Suppressor macrophage treated with lipopolysaccharide for 1 hour (primary cell): Measurements from ENCODE around the gene RNF114.
"Not testable (repeated sequence)": the region's sequence is repeated elsewhere in the genome, so short reads cannot be mapped to it uniquely, and the experiment has no call there.

Experiments
- DNase-seq, 3 donors: peaks; one replicate each; pipeline ENCODE4 v3.0.0-alpha.2; 2020 to 2022

Gene RNF114, protein sequence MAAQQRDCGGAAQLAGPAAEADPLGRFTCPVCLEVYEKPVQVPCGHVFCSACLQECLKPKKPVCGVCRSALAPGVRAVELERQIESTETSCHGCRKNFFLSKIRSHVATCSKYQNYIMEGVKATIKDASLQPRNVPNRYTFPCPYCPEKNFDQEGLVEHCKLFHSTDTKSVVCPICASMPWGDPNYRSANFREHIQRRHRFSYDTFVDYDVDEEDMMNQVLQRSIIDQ

DNA sequence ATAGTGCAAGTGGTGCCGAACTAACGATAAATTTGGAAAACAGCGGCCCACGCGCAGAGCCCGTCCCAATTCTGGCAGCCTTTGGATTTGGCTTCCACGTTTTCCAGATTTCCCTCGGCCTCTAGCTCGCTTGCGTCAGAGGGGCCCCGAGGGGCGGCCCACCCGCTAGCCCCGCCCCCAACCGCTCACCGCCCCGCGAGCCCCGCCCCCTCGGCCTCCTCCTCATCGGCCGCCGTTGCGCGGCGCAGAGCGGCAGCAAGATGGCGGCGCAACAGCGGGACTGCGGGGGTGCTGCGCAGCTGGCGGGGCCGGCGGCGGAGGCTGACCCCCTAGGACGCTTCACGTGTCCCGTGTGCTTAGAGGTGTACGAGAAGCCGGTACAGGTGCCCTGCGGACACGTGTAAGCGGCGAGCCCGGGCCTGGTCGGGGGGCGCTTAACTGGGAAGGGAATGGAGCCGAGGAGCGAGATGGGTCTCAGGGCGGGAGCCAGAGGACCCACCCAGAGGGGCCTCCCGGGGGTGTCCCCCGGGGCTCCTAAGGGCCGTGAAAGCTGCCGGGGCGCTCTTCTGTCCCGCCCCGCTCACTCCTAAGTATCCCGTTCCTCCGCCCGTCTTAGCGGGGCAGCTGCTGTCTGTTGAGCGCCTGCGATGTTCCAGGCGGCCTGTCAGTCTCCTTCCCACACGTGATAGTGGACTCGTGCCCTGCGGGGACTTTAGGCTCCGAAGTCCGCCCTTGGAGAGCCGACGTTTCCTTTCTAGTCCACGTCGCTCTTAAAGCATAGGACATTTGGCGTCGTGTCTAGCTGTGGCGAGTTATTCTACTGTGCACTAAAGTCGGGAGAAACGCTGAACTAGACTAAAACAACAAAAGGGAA is at the start of gene RNF114:
RNF114 (plus strand) TSS at position 245 of the 874 bp plus-strand sequence; CDS start at position 261, 16 bp downstream.
- peak; percentile 93 to 99 (median 98) for DNase-seq

DNA sequence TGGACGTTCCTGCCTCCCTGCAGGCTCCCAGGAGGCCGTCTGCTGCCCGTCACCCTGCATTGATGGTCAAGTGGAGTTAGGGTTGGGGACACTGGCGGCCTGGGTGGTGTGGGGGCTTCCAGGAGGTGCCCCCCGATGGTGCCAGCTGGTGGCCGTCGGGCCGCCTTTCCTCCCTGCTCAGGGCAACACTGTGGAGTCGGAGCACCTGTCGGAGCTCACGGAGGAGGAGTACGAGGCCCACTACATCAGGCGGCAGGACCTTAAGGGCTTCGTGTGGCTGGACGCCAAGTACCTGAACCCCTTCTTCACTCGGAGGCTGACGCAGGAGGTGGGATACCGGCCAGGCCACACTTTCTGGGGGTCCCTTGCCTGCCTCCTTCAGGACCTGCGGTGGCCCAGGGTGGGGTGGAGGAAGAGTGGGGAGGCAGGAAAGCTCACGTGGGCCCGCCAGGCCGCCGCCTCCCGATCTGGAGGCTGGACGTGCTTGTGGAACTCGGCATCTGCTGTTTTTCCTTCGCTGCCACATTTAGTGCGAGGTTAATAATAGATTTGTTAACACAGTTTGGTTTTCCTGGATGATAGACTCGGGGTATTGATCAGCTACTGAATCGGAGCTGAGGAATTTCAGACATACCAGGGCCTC is 49.5 kb upstream of the RNF114 start:
- no peak for DNase-seq

DNA sequence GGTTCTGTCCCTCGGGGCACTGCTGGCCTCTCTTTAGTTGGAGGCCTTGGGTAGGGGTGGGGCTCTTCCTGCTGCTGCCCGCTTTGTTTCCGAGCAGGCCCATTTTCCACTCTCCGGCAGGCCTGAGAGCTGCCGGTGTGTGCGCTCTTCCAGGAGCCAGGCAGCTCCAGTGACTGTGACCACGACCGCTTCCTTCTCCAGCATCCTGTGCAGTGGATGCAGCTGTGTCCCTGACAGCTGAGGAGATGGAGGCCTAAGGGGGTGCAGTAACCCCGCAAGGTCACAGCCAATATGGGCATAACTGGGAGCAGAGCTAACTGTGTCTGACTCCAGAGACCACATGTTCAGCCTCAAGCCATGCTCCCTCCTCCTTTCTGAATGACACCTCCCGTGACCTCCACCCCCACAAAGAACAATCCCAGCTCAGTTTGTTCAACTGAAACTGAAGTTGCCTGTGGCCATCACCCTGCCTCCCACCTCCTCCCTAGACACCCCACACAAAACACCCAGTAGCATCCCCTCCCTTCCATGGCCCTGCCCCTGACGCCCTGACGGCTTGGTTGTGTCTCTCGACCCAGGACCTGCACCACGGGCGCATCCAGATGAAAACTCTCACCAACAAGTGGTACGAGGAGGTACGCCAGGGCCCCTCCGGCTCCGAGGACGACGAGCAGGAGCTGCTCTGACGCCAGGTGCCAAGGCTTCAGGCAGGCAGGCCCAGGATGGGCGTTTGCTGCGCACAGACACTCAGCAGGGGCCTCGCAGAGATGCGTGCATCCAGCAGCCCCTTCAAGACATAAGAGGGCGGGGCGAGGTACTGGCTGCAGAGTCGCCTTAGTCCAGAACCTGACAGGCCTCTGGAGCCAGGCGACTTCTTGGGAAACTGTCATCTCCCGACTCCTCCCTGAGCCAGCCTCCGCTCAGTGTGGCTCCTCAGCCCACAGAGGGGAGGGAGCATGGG is 48.7 kb upstream of the RNF114 start:
- peak in 1 of 3 donors; percentile 16 for DNase-seq

DNA sequence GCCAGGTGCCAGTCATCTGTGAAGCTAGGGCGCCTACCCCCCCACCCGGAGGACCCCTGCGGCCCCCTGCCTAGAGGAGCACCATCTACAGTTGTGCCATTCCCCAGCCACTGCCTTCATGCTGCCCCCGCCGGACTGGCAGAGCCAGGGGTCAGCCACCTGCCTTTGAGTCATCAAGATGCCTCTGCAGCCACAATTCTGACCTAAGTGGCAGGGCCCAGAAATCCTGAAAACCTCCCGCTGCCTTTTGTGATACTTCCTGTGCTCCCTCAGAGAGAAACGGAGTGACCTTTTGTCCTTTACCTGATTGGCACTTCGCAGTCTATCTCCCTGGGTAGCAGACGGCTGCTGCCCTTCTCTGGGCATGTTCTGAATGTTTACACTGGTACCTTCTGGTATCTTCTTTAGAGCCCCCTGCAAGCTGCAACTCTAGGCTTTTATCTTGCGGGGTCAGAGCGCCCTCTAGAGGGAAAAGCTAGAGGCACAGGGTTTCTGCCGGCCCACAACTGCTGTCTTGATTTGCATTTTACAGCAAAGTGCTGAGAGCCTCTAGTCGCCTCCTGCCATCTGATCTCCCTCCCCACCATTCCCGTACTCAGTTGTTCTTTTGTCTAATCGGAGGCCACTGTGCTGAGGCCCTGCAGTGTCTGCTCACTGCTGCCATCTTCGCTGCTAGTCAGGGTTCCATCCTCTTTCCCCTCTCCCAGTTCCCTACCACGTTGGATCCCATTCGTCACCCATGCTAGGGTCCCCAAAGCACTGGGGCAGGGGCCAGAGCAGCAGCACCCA is 47.8 kb upstream of the RNF114 start:
- peak; percentile 55 to 68 (median 60) for DNase-seq

- DNase-seq = peak; percentile 31 to 39 (median 35)
Observed at GRCh38 chr20:49889001-49889934, 46.9 kb upstream of the RNF114 start.

DNA sequence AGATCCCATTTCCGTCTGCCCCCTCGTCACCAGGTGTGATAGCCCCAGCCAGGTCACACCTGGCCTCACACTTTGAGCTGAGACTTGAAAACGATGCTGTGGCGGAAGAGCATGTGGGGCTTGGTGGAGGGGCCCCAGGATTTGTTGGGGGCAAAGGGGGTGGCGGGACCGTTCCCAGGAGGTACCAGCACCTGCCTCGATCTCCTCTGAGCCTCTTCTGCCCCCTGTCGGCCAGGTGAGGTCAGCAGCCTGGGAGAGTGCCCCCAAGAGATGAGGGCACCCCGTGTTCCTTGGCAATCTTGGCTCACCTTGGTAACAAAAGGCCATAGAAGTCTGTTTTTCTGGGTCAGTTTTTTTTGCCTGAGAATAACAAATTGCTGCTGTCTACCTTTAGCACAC is 46.3 kb upstream of the RNF114 start:
- DNase-seq = no peak

DNA sequence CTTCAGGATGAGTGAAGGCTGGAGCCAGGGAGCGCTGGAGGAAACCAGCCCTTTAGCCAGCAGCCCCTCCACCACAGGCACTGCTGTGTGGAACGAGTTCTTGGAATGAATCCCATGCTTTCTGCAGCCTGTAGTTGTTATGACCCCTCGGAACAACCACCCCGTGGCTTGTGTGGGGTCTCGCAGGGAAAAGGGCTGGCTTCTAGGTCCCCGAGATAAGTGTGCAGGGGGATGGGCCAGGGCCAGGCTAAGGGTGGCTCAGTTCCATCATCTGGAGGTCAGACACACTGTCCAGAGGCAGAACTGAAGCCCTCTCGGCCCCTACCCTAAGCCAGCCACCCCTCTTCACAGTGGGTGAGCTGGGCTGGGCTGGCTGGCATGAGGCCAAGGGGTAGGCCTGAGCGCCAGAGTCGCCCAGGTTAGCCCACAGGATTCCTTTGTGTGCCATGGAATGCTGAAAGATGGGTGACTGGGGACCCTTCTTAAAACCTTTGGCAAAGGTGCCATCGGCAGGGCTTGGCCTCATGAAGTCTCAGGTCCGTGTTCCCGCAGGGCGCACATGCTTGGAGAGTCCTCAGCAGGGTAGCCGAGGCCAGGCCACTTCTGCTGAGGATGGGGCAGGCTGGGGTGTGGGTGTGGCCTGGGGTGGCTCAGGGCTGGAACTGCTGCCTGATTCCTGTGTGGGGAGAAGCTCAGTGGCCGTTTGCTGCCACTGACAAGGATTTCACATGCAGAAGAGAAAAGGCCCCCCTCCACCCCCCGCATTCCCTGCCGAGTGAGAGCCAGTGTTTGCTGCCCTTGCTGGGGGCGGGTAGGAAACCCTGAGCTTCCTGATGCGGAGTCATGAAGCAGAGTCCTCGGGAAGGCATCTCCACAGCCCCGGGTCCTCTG is 45.5 kb upstream of the RNF114 start:
- DNase-seq = peak in 2 of 3 donors; percentile 16 to 27

DNA sequence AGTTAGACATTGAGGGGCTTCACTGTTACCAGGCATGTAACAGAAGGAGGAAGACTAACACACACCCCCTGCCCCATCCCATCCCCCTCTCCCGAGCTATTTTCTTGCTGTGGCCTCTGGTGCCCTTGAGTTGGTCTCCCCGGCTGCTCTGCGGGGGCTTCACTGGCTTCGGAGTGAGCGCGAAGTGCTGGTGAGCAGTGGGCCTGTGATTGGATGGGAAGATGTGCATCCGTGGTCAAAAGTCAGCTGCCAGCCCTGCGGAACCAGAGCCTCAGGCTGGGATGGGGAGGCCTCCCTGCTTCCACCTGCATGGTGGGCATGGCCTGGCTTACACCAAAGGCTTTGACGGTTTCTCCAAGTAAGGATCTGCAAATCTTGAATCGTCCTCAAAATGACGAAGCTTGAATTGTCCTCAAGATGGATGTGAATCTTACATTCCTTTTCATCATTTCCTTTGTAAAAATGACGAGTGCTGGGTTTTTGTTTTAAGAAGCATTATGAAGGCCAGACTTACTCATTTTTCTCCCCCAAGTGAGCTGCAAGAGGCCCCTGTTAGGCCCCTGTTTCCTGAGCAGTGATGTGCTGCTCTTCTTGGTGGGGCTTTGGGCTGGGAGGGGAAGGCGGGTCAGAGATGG is 44.6 kb upstream of the RNF114 start:
- no peak for DNase-seq

- no peak for DNase-seq
Observed at GRCh38 chr20:49892260-49892659, 43.9 kb upstream of the RNF114 start.

DNA sequence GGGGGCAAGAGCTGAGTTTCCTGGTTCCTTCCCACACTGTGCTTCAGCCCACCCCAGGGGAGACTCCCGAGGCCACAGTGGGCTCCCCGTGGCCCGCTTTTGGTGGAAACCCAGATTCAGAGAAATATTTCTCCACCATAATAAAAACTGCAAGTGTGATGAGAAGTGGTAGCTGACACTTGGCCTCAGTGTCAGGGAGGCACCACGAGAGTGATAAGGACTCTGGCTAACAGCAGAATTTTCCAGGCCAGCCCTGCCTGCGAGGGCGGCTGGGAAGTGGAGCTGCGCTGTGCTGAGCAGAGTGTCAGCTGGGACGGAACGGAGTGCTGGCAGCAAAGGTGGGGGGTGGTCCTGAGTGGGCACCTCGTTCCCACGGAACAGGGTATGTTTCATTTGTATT is 43.4 kb upstream of the RNF114 start:
- no peak for DNase-seq

- DNase-seq = peak; percentile 70 to 74 (median 71)
Observed at GRCh38 chr20:49893242-49894072, 42.7 kb upstream of the RNF114 start.

DNA sequence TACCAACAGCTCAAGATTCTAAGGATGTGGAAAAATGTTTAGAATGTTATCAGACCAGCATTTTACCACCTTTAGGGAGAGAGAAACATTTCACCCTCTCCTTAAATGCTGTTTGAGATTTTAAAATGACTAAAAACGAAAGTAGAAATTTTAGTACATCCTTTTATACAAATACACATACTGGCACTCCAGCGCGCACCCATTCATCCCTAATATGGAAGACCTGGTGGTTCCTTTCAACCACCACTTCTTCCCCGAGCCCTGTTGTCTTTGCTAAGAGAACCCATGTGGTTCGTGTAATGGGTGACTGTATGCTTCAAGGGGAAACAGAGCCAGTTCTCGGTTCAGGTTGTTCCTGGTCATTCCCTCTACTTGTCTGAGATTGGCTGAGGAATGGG is 42.1 kb upstream of the RNF114 start:
- DNase-seq = peak in 1 of 3 donors; percentile 16

GRCh38 chr20:49895474-49896093 is 40.6 kb upstream of the RNF114 start:
- DNase-seq = not testable (repeated sequence)

GRCh38 chr20:49896204-49896603 is 40.0 kb upstream of the RNF114 start:
- peak in 2 of 3 donors; percentile 39 to 50 for DNase-seq

DNA sequence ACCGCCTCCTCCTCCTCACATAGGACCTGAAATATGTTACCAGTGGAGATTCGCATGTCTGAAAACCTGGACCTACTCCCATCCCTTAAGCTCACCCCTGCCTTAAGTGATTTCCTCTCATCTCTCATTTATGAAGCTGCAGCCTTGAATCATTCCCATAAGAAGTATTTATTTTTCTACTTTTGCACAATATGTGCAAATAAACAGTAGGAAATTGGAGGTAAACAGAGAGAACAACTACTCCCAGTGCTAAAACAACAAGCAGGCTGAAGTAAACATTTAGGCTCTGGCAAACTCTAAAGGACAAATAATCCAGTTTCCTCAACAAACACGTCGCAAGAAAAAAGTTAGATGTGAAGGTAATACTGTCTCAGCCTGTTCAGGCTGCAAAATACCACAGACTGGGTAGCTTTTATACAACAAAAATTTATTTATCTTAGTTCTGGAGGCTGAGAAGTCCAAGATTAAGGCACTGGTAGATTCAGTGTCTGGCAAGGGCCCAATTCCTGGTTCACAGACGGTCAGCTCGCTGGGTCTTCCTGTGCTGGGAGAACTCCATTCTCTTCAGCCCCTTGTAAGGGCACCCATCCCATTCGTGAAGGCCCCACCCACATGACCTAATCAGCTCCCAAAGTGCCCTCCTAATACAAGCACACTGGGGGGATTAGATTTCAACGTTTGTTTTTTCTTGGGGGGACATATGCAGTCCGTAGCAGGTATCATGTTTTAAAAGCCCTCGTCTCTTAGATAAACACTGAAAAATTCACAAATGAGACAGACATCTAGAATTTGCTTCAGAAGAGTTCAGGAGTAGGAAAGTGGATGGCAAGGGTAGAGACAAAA is 36.4 kb upstream of the RNF114 start:
- DNase-seq = no peak

GRCh38 chr20:49901588-49901987 is 34.6 kb upstream of the RNF114 start:
- no peak for DNase-seq
